BLaER1 treated with 17β-estradiol and CSF1 and Interleukin-3, amounts not matched to agents 10 nM and 100 nM (cell line): Measurements from ENCODE around the gene FAM3A.

Experiments used
- H3K27ac ChIP-seq, 11 experiments: shearing (Covaris generic); formaldehyde crosslinking; 2 replicates each; pipeline ENCODE4 v1.8.1; 2022
- H3K27me3 ChIP-seq, 11 experiments: shearing (Covaris generic); formaldehyde crosslinking; 2 replicates each; pipeline ENCODE4 v1.8.1; 2022
- H3K36me3 ChIP-seq, 11 experiments: shearing (Covaris generic); formaldehyde crosslinking; 2 replicates each; pipeline ENCODE4 v1.8.1; 2022
- H3K4me1 ChIP-seq, 10 experiments: shearing (Covaris generic); formaldehyde crosslinking; 2 replicates each; pipeline ENCODE4 v1.8.1; 2022
- H3K4me2 ChIP-seq, 11 experiments: shearing (Covaris generic); formaldehyde crosslinking; 2 replicates each; pipeline ENCODE4 v1.8.1; 2022
- H3K4me3 ChIP-seq, 10 experiments: shearing (Covaris generic); formaldehyde crosslinking; 2 replicates each; pipeline ENCODE4 v1.8.1; 2022
- H3K9ac ChIP-seq, 11 experiments: shearing (Covaris generic); formaldehyde crosslinking; 2 replicates each; pipeline ENCODE4 v1.8.1; 2022
- H3K9me3 ChIP-seq, 11 experiments: shearing (Covaris generic); formaldehyde crosslinking; replicated peaks in 1 of 11; 2 replicates each; pipeline ENCODE4 v1.8.1; 2022
- H4K20me1 ChIP-seq, 11 experiments: shearing (Covaris generic); formaldehyde crosslinking; 2 replicates each; pipeline ENCODE4 v1.8.1; 2022
- Cebpa-rat ChIP-seq, 11 experiments: shearing (Covaris generic); IDR thresholded peaks; 2 replicates each; pipeline ENCODE4 v1.8.1; 2022

The FAM3A gene

GRCh38 chrX:154465601-154466000 is 50.4 kb downstream of the FAM3A start:
- Histone ChIP-seq H3K36me3 (peaks cover 48 to 95% (median 90%) of the 10 kb centered on the region in 11 experiments), H3K9ac (no peak overlapping the region), H3K27ac (no peak overlapping the region), H3K4me1 (peaks cover 0 to 14% (median under 1%) of the 10 kb centered on the region in 10 experiments; a peak in 6 of 20 replicates), H3K4me3 (no peak overlapping the region), H4K20me1 (peaks cover 21 to 94% (median 60%) of the 10 kb centered on the region in 11 experiments; a peak in 21 of 22 replicates), H3K27me3 (peaks cover 0 to 23% (median 0%) of the 10 kb centered on the region in 11 experiments; a peak in 5 of 22 replicates), H3K9me3 (peaks cover 0 to 53% (median 31%) of the 10 kb centered on the region in 11 experiments; a peak in 10 of 22 replicates), H3K4me2 (no peak overlapping the region)
- no peak for TF ChIP-seq Cebpa-rat (IDR thresholded peaks at IDR 0.05)

GRCh38 chrX:154464806-154465365 is 51.1 kb downstream of the FAM3A start:
- TF ChIP-seq Cebpa-rat (IDR thresholded peaks at IDR 0.05) = no peak
- Histone ChIP-seq H3K4me1 (peaks cover 6 to 21% (median 8%) of the 10 kb centered on the region in 10 experiments; a peak in 19 of 20 replicates), H3K9ac (no peak overlapping the region), H3K27ac (no peak overlapping the region), H3K4me3 (no peak overlapping the region), H3K9me3 (peaks cover 0 to 53% (median 31%) of the 10 kb centered on the region in 11 experiments; a peak in 10 of 22 replicates), H4K20me1 (peaks cover 28 to 94% (median 67%) of the 10 kb centered on the region in 11 experiments; a peak in 21 of 22 replicates), H3K36me3 (peaks cover 47 to 95% (median 87%) of the 10 kb centered on the region in 11 experiments), H3K27me3 (peaks cover 0 to 23% (median 0%) of the 10 kb centered on the region in 11 experiments; a peak in 5 of 22 replicates), H3K4me2 (no peak overlapping the region)

DNA sequence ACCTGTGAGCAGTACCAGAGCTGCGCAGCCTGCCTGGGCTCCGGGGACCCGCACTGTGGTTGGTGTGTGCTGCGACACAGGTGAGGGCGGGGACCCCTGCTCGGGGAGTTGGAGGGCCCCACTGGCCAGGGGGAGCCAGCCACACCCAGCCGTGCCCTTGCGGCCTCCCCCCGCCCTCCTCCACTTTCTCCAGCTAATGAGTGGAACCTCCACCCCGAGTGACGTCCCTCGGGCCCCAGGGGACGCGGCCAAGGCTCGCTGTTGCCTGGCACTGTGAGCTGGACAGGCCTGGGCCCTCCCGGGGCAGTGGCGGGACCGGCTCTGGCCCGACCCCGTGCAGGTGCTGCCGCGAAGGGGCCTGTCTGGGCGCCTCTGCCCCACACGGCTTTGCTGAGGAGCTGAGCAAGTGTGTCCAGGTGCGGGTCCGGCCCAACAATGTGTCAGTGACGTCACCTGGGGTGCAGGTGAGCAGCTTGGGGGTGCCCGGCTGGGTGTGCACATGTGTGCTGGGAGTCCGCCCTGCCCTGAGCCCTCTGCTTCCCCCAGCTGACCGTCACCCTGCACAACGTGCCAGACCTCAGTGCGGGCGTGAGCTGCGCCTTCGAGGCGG is 52.3 kb downstream of the FAM3A start:
- no peak overlapping the region for H3K9ac ChIP-seq
- H4K20me1 ChIP-seq = peaks cover 37 to 91% (median 69%) of the 10 kb centered on the region in 11 experiments; a peak in 21 of 22 replicates
- H3K27me3 ChIP-seq = peaks cover 0 to 23% (median 0%) of the 10 kb centered on the region in 11 experiments; a peak in 5 of 22 replicates
- no peak overlapping the region for H3K4me2 ChIP-seq
- no peak overlapping the region for H3K4me3 ChIP-seq
- peaks cover 0 to 51% (median 32%) of the 10 kb centered on the region in 11 experiments; a peak in 13 of 22 replicates for H3K9me3 ChIP-seq
- peaks cover 12 to 22% (median 14%) of the 10 kb centered on the region in 10 experiments; a peak in 19 of 20 replicates for H3K4me1 ChIP-seq
- H3K27ac ChIP-seq = no peak overlapping the region
- peaks cover 43 to 83% (median 77%) of the 10 kb centered on the region in 11 experiments for H3K36me3 ChIP-seq
- TF ChIP-seq Cebpa-rat (IDR thresholded peaks at IDR 0.05) = no peak

- Histone ChIP-seq H3K9ac (no peak overlapping the region; a peak in 1 of 22 replicates), H3K36me3 (peaks cover 41 to 70% (median 64%) of the 10 kb centered on the region in 11 experiments), H3K9me3 (peaks cover 0 to 49% (median 29%) of the 10 kb centered on the region in 11 experiments; a peak in 13 of 22 replicates), H3K4me1 (peaks cover 12 to 22% (median 14%) of the 10 kb centered on the region in 10 experiments; a peak in 19 of 20 replicates), H4K20me1 (peaks cover 42 to 83% (median 71%) of the 10 kb centered on the region in 11 experiments; a peak in 21 of 22 replicates), H3K27me3 (peaks cover 0 to 23% (median 0%) of the 10 kb centered on the region in 11 experiments; a peak in 5 of 22 replicates), H3K4me2 (no peak overlapping the region), H3K27ac (no peak overlapping the region), H3K4me3 (no peak overlapping the region)
- no peak for TF ChIP-seq Cebpa-rat (IDR thresholded peaks at IDR 0.05)
These were observed 53.6 kb downstream of the FAM3A start for GRCh38 chrX:154462396-154462795.

GRCh38 chrX:154460326-154460725 is 55.7 kb downstream of the FAM3A start:
- H3K27me3 ChIP-seq = peaks cover 0 to 28% (median 6%) of the 10 kb centered on the region in 11 experiments; a peak in 8 of 22 replicates
- TF ChIP-seq Cebpa-rat (IDR thresholded peaks at IDR 0.05) = no peak
- H3K9me3 ChIP-seq = peaks cover 0 to 46% (median 24%) of the 10 kb centered on the region in 11 experiments; a peak in 13 of 22 replicates
- peaks cover 31 to 52% (median 45%) of the 10 kb centered on the region in 11 experiments for H3K36me3 ChIP-seq
- H3K4me1 ChIP-seq = peaks cover 12 to 22% (median 14%) of the 10 kb centered on the region in 10 experiments; a peak in 19 of 20 replicates
- H3K4me3 ChIP-seq = peak overlapping the region in 6 of 10 experiments; percentile 78 to 87 (median 86); a peak in 10 of 20 replicates
- H3K9ac ChIP-seq = peak overlapping the region; percentile 56 to 95 (median 76); a peak in 18 of 22 replicates
- 0 out of 22 replicates have a peak overlapping the region, but pooled peaks of 1 of the 11 experiments have one; percentile 11 for H3K27ac ChIP-seq
- peak overlapping the region; percentile 87 to 94 (median 90) for H3K4me2 ChIP-seq
- peaks cover 42 to 67% (median 59%) of the 10 kb centered on the region in 11 experiments; a peak in 21 of 22 replicates for H4K20me1 ChIP-seq

DNA sequence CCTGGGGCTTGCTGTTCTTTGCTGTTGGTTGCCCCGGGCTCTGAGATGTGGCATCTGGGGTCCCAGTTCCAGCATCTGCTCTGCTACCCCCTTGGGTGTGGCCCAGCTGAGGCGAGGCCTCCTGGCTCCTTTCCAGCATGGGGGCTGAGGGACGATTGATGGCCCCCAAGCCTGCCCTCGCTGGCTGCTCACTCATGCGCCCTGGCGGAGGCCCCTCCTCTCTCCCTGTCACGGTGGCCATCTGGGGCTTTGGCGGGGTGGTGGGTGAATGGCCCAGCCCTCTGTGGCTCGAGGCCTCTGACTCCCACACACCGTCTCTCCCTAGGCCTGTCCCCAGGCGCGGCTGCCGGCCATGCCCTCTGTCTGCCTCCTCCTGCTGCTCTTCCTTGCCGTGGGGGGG is 56.2 kb downstream of the FAM3A start:
- Histone ChIP-seq H3K36me3 (peaks cover 27 to 47% (median 40%) of the 10 kb centered on the region in 11 experiments), H3K27ac (peak overlapping the region in 4 of 11 experiments; percentile 11 to 28 (median 22); a peak in 7 of 22 replicates), H3K4me2 (peak overlapping the region; percentile 87 to 94 (median 90)), H3K27me3 (peaks cover 1 to 28% (median 8%) of the 10 kb centered on the region in 11 experiments; a peak in 14 of 22 replicates), H3K9ac (peak overlapping the region; percentile 56 to 95 (median 76)), H3K4me1 (peaks cover 12 to 22% (median 14%) of the 10 kb centered on the region in 10 experiments; a peak in 19 of 20 replicates), H3K4me3 (peak overlapping the region; percentile 78 to 87 (median 83); a peak in 19 of 20 replicates), H4K20me1 (peaks cover 41 to 67% (median 54%) of the 10 kb centered on the region in 11 experiments; a peak in 21 of 22 replicates), H3K9me3 (peaks cover 0 to 48% (median 22%) of the 10 kb centered on the region in 11 experiments; a peak in 13 of 22 replicates)
- no peak for TF ChIP-seq Cebpa-rat (IDR thresholded peaks at IDR 0.05)

- Histone ChIP-seq H4K20me1 (peaks cover 40 to 62% (median 48%) of the 10 kb centered on the region in 11 experiments; a peak in 21 of 22 replicates), H3K4me2 (peak overlapping the region; percentile 87 to 94 (median 90)), H3K9me3 (peaks cover 0 to 48% (median 15%) of the 10 kb centered on the region in 11 experiments; a peak in 13 of 22 replicates), H3K27ac (peak overlapping the region; percentile 85 to 95 (median 91); a peak in 17 of 22 replicates), H3K4me3 (peak overlapping the region; percentile 78 to 87 (median 83)), H3K36me3 (peaks cover 20 to 40% (median 34%) of the 10 kb centered on the region in 11 experiments; a peak in 21 of 22 replicates), H3K4me1 (peaks cover 12 to 22% (median 14%) of the 10 kb centered on the region in 10 experiments; a peak in 19 of 20 replicates), H3K9ac (peak overlapping the region; percentile 86 to 96 (median 92)), H3K27me3 (peaks cover 6 to 31% (median 13%) of the 10 kb centered on the region in 11 experiments; a peak in 15 of 22 replicates)
- TF ChIP-seq Cebpa-rat (IDR thresholded peaks at IDR 0.05) = no peak
These were observed 56.9 kb downstream of the FAM3A start for GRCh38 chrX:154458954-154459778.
